Astrocyte (in vitro differentiated cells and primary cell): Measurements from ENCODE around the gene PTCH2. TPM values are rescaled to one million over a fixed set of nuclear protein-coding genes. Genes with fewer than 3 reads are reported as not detected.
A peak's percentile ranks its signal among the peaks of the same experiment; 100 is the strongest.

Source experiments
- DNase-seq: peaks from one replicate; pipeline ENCODE4 v3.0.0-alpha.2; 2010; ENCODE audit warnings: low read depth
- FAIRE-seq: peaks from 2 replicates; lab custom pipeline; 2011; peaks lifted over from hg19 to GRCh38; lab: Jason Lieb, UNC
- H2AFZ ChIP-seq: 2 replicates; pipeline ENCODE4 v1.6.0; 2012; ENCODE audit warnings: low read depth, low read length, inconsistent platforms
- H3K27ac ChIP-seq: 2 replicates; pipeline ENCODE4 v1.5.1; 2011; ENCODE audit warnings: low read depth, low read length, inconsistent platforms
- H3K27me3 ChIP-seq: 2 replicates; pipeline ENCODE4 v1.6.0; 2011; ENCODE audit warnings: low read length, inconsistent platforms; ENCODE audit not compliant: insufficient read depth
- H3K36me3 ChIP-seq: 2 replicates; pipeline ENCODE4 v1.5.1; 2011; ENCODE audit warnings: low read length, inconsistent platforms; ENCODE audit not compliant: insufficient read depth
- H3K4me1 ChIP-seq: 2 replicates; pipeline ENCODE4 v1.5.1; 2011; ENCODE audit warnings: low read length, inconsistent platforms; ENCODE audit not compliant: insufficient read depth
- H3K4me2 ChIP-seq: 2 replicates; pipeline ENCODE4 v1.6.0; 2012; ENCODE audit warnings: low read length, inconsistent platforms
- H3K4me3 ChIP-seq: 2 replicates; pipeline ENCODE4 v1.5.1; 2011; ENCODE audit warnings: low read depth, mild to moderate bottlenecking, low read length, inconsistent platforms; ENCODE audit not compliant: insufficient read depth
- H3K79me2 ChIP-seq: 2 replicates; pipeline ENCODE4 v1.6.0; 2012; ENCODE audit warnings: mild to moderate bottlenecking, low read length, inconsistent platforms; ENCODE audit not compliant: insufficient read depth
- H3K9ac ChIP-seq: 2 replicates; pipeline ENCODE4 v1.6.0; 2012; ENCODE audit warnings: mild to moderate bottlenecking, low read length, inconsistent platforms
- H3K9me3 ChIP-seq: 2 replicates; pipeline ENCODE4 v1.5.1; 2012; ENCODE audit warnings: low read depth, mild to moderate bottlenecking, low read length, inconsistent platforms; ENCODE audit not compliant: insufficient read depth
- H4K20me1 ChIP-seq: 2 replicates; pipeline ENCODE4 v1.6.0; 2012; ENCODE audit warnings: low read length, inconsistent platforms; ENCODE audit not compliant: insufficient read depth
- H3K27ac Mint-ChIP-seq: one replicate; pipeline ENCODE4 v1.8.0; 2021; ENCODE audit warnings: mild to moderate bottlenecking, mixed read lengths; ENCODE audit not compliant: unreplicated experiment
- H3K27me3 Mint-ChIP-seq: one replicate; pipeline ENCODE4 v1.8.0; 2021; ENCODE audit warnings: low read depth, mixed read lengths; ENCODE audit not compliant: unreplicated experiment
- H3K36me3 Mint-ChIP-seq: one replicate; pipeline ENCODE4 v1.8.0; 2021; ENCODE audit warnings: low read depth, mixed read lengths; ENCODE audit not compliant: unreplicated experiment
- H3K4me1 Mint-ChIP-seq: one replicate; pipeline ENCODE4 v1.8.0; 2021; ENCODE audit warnings: low read depth, mixed read lengths; ENCODE audit not compliant: unreplicated experiment
- H3K4me3 Mint-ChIP-seq: one replicate; pipeline ENCODE4 v1.8.0; 2021; ENCODE audit warnings: mild to moderate bottlenecking, moderate library complexity, mixed read lengths; ENCODE audit not compliant: unreplicated experiment
- H3K9me3 Mint-ChIP-seq: one replicate; pipeline ENCODE4 v1.8.0; 2021; ENCODE audit warnings: mild to moderate bottlenecking, mixed read lengths; ENCODE audit not compliant: unreplicated experiment
- CTCF ChIP-seq: IDR thresholded peaks from 2 replicates; pipeline ENCODE4 v1.5.1; 2011; ENCODE audit warnings: low read depth, mild to moderate bottlenecking, inconsistent platforms, low read length, moderate library complexity; ENCODE audit not compliant: insufficient read depth
- EZH2 ChIP-seq: IDR thresholded peaks from 2 replicates; pipeline ENCODE4 v1.6.1; 2012; ENCODE audit warnings: mild to moderate bottlenecking, low read length, inconsistent platforms; ENCODE audit not compliant: insufficient read depth
- total RNA-seq: library from RNA; stranded (reverse); gene quantifications from 2 replicates; pipeline ENCODE4 v1.2.1, GENCODE V29; 2021

The PTCH2 gene
- total RNA-seq, 1 donor from 2014 or later: 0.89 TPM

- Mint-ChIP-seq H3K36me3 (peaks cover 22% of the 10 kb centered on the region), H3K27ac (peak overlapping the region; percentile 59)
Observed at GRCh38 chr1:44775930-44776729, 66.9 kb downstream of the PTCH2 start.

GRCh38 chr1:44775078-44775929, 67.7 kb downstream of the PTCH2 start, which contains the start of gene RPS8:
RPS8 (plus strand) TSS chr1:44775540; CDS start chr1:44775597, 57 bp downstream.
- no peaks in the 10 kb centered on the region for H3K9me3 ChIP-seq
- Mint-ChIP-seq H3K36me3 (peaks cover 19% of the 10 kb centered on the region), H3K9me3 (no peaks in the 10 kb centered on the region), H3K4me3 (peak within 1 kb of the TSS; percentile 92), H3K27me3 (no peaks in the 10 kb centered on the region), H3K4me1 (peaks cover 20% of the 10 kb centered on the region), H3K27ac (peak within 1 kb of the TSS; percentile 98)
- H3K27ac ChIP-seq: peak within 1 kb of the TSS; percentile 95
- peak within 1 kb of the TSS; percentile 97 for H3K9ac ChIP-seq
- H3K27me3 ChIP-seq: no peaks in the 10 kb centered on the region
- FAIRE-seq (no peak), DNase-seq (peak; percentile 84)
- peaks cover 18% of the 10 kb centered on the region for H3K4me1 ChIP-seq
- H3K4me2 ChIP-seq: peak within 1 kb of the TSS; percentile 95
- H4K20me1 ChIP-seq: peaks cover 45% of the 10 kb centered on the region
- H3K79me2 ChIP-seq: peaks cover 45% of the 10 kb centered on the region
- peak within 1 kb of the TSS; percentile 78 for H2AFZ ChIP-seq
- peaks cover 27% of the 10 kb centered on the region for H3K36me3 ChIP-seq
- TF ChIP-seq CTCF (no peak), EZH2 (no peak)
- H3K4me3 ChIP-seq: peak within 1 kb of the TSS; percentile 86

More at GRCh38 chr1:44775930-44776729, 66.9 kb downstream of the PTCH2 start:
- Histone ChIP-seq H3K79me2 (peaks cover 45% of the 10 kb centered on the region), H3K27me3 (no peaks in the 10 kb centered on the region), H3K4me3 (peak overlapping the region; percentile 86), H3K4me2 (peak overlapping the region; percentile 95), H3K9me3 (no peaks in the 10 kb centered on the region), H3K36me3 (peaks cover 27% of the 10 kb centered on the region), H3K4me1 (peaks cover 18% of the 10 kb centered on the region), H3K9ac (peak overlapping the region; percentile 97), H3K27ac (peak overlapping the region; percentile 95), H4K20me1 (peaks cover 53% of the 10 kb centered on the region), H2AFZ (peak overlapping the region; percentile 78)
- FAIRE-seq: no peak
- H3K4me3 Mint-ChIP-seq: peak overlapping the region; percentile 92
- no peak for DNase-seq
- TF ChIP-seq EZH2: no peak
- TF ChIP-seq CTCF: no peak
- H3K27me3 Mint-ChIP-seq: no peaks in the 10 kb centered on the region
- H3K4me1 Mint-ChIP-seq: peaks cover 20% of the 10 kb centered on the region
- H3K9me3 Mint-ChIP-seq: no peaks in the 10 kb centered on the region

Other genes starting within 250 kb of the PTCH2 start
- 5.8 and 7.3 TPM in 2 replicates for gene TMEM53, start 168.8 kb downstream of the PTCH2 start, total RNA-seq
- 2.5 and 4.8 TPM in 2 replicates for gene ARMH1, start 168.5 kb downstream of the PTCH2 start, total RNA-seq
- not detected in 2 replicates for gene RNU5D-1, start 112.1 kb downstream of the PTCH2 start, total RNA-seq
- gene KIF2C, start 103.4 kb downstream of the PTCH2 start, total RNA-seq: 1.9 and 3.2 TPM in 2 replicates
- 1,108 and 1,187 TPM in 2 replicates for gene RPS8, start 67.7 kb downstream of the PTCH2 start, total RNA-seq
- 0.26 TPM in 1 of 2 replicates, not detected in the other for gene BEST4, start 55.1 kb downstream of the PTCH2 start, total RNA-seq
- gene PLK3, start 42.9 kb downstream of the PTCH2 start, total RNA-seq: 62.0 and 66.4 TPM in 2 replicates
- gene DYNLT4, start 35.9 kb downstream of the PTCH2 start, total RNA-seq: 0.50 and 0.53 TPM in 2 replicates
- gene BTBD19, start 34.7 kb downstream of the PTCH2 start, total RNA-seq: 30.3 and 30.6 TPM in 2 replicates
- 28.1 and 28.2 TPM in 2 replicates for gene EIF2B3, start 143.3 kb upstream of the PTCH2 start, total RNA-seq
- gene HECTD3, start 168.1 kb upstream of the PTCH2 start, total RNA-seq: 33.2 and 33.9 TPM in 2 replicates
- 96.1 and 98.8 TPM in 2 replicates for gene UROD, start 169.0 kb upstream of the PTCH2 start, total RNA-seq